DMS153 treated with DMSO at 0.1 percent for 48 hours (cell line): Measurements from ENCODE around the gene C5.
"Not testable (repeated sequence)": the region's sequence is repeated elsewhere in the genome, so short reads cannot be mapped to it uniquely, and the experiment has no call there.

Experiments
- DNase-seq: peaks from one replicate; lab custom pipeline; 2025; ENCODE audit not compliant: unreplicated experiment; lab: John Stamatoyannopoulos, UW

Gene C5

DNA sequence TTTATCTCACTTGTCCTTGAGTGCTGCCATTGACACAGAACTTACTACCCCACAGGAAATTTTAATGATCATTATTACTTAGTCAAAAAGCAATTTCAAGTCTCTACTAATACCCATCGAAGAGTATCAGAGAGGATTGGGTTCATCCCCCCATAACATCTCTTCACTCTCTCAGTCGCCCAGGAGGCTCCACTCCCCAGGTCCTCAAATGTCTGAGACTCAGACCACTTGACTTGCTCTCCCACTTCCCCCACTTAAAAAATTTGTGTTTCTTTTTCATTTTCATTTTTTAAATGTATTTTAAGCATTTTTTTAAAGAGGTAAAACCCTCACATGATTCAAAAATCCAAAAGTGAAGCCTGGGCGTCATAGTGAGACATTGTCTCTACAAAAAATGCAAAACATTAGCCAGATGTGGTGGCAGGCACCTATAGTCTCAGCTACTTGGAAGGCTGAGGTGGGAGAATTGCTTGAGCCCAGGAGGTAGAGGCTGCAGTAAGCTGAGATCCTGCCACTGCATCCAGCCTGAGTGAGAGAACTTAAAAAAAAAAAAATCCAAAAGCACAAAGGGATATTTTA is 66.7 kb downstream of the C5 start:
- no peak for DNase-seq

DNA sequence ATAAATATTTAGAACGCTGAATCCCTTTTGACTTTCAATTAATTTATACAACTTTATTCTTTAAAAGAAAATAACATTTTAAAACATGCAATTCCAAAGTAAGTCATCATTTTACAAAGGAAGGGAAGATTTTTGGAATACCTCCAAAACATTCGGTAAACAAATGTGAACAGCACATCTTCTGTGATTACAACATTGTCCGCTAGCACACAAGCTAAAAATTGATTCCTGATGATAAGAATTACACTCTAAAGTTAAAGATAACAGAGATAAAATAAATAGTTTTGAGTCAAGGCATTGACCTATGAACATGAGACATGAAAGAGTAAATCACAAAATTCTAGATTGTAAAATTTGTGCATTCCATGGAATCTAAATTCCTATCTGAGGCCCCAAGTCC is 67.2 kb downstream of the C5 start:
- no peak for DNase-seq

DNA sequence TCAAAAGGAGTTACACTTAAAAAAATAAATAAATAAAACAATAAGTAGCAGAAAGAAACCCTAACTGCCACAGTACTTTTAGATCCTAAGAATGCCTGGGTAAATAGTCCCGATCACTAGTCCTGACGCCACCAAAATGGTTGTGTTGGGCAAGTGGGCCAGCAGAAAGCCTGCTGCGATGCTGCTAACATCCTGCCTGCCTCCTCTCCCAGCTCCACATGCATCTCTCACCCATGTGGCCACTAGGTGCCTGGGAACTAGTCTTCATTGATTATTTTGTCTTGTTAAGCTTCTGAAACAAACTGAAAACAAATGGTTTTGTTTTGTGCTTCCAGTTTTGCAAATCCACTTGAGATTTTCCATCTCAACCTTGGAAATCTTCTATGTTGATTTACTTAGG is 69.1 kb downstream of the C5 start:
- DNase-seq = no peak

DNA sequence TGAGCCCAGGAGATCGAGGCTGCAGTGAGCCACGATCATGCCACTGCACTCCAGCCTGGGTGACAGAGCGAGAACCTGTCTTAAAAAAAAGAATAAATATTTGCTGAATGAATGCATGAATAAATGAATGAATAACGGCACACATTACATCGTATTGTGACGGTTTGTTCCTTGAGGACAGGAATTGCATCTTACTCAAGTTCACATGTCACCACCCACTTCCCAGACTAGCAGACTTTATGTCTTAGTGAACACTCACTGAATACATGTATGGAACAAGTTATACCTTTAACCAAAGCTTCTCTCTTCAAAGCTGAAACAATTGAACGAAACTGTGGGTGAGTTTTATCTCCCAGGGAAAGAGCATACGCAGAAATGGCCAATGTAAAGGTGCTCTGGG is 70.3 kb downstream of the C5 start:
- no peak for DNase-seq

DNA sequence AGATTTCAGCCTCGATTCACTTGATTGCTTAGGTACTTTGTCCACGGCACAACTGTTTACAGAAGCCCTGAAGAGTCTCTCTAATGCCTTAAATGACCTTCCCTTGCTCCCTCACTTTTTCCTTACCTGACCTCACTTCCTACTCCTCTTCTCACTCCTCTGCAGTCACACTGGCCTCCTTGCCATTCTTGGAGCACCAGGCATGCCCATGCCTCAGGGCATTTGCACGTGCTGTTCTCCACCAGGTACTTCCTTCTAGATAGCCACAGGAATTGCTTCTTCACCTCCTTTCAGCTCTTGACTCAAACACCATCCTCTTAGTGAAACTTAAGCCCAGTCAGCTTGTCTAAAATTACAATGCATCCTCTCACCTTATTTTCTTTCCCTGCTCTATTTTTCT is 71.1 kb downstream of the C5 start:
- DNase-seq = no peak

DNA sequence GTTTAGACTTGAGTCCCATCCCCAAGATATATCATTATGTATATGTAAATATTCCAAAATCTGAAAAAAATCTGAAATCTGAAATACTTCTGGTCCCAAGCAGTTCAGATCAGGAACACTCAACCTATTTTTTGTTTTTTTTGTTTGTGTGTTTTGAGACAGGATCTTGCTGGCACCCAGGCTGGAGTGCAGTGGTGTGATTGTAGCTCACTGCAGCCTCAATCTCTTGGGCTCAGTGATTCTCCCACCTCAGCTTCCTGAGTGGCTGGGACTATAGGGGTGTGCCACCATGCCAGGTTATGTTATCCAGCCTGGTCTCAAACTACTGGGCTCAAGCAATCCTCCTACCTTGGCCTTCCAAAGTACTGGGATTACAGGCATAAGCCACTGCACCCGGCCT is 72.8 kb downstream of the C5 start:
- no peak for DNase-seq

DNA sequence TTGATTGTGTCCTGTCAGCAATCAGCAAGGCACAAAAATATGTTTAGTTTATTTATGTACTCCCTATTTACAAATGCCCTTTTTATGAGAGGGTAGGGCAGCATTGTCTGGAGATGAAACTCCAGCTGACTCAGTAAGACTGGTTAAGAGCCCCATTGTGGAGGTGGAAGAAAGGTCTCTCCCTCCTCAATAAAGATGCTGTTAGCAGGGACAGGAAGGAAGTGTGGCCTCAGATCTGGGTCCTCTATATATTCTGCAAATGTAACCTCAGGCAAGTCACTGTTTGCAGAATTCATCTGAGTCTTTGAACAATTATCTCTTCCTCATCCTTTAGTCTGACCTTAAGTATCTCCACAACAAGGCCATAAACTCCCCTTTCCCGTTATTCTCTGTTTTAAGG is 75.2 kb downstream of the C5 start:
- DNase-seq = no peak

DNA sequence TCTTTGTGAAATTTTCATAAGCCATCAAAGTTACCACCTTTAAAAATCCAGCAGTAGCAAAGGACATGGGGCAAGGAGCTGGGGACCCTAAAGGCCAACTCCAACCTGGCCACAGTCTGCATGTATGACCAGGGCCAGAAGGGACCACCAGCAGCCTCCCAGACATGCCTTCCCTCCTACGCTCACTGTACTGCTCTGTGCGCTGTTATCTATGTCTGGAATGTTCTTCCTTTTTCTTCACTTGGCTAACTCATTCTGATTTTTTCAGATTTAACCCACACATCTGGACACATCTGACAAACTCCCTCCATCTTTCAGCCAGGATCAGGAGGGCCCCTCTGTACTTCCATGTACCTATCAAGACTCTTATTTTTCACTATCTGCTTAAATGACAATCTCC is 75.9 kb downstream of the C5 start:
- no peak for DNase-seq

DNA sequence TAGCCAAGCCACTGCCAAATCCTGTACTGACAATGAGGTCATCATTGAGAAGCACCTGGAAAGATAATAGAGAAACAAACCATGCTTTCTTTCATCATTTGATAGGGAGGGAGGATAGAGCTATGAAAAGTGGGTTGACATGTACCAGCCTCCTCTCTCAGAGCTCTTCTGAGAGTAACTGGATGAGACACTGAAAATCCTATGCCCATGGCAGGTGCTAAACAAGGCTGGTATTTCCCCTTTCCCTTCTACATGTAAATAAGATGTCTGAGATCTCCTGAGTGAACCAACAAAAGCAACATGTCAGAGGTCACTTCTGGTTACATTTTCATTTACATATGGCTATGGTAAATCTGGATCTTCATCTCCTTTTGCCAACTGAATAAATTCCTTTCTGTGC is 78.1 kb downstream of the C5 start:
- no peak for DNase-seq

DNA sequence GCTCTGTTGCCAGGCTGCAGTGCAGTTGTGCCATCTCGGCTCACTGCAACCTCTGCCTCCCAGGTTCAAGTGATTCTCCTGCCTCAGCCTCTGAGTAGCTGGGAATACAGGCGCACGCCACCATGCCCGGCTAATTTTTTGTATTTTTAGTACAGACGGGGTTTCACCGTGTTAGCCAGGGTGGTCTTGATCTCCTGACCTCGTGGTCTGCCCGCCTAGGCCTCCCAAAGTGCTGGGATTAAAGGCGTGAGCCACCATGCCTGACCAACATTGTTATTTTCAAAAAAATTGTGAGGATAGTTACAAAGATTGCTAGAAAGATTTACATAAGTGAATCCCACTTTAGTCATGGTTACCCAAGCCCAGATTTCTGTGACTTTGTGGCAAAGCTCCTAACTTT is 78.6 kb downstream of the C5 start:
- DNase-seq = not testable (repeated sequence)

DNA sequence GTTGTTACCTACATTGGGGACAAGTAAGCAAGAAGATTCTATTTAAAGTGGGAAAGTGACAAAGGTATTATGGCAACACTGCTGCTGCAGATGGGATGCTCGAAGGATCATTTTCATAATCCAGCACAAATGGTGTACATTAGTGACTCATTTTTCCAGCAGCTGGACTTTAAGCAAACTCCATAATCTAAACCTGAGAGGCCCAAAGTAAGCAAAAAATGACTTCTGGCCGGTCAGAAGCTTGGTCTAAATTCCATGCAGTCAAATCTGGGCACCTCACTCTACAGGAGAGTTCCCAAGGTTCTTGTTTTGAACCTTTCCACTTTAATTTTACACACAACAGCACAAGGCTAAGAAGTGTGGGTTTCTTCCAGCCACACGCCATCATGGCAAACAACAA is 79.8 kb downstream of the C5 start:
- no peak for DNase-seq

DNA sequence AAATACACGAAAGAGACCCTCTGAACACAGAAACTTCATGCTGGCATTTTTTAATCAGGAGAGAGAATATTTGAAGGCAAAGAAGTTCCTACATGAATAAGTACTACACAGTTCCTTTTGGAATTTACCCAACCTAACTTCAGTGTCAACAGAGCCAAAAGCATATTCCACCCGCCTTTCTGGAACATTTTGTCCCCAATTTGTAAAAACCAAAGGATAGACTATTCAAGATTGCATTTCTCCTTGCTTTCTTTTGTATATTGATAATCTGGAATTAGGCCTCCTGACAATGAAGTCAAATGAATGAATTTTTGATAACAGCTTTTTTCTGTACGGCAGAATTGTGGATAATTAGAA is 84.1 kb downstream of the C5 start:
- no peak for DNase-seq

DNA sequence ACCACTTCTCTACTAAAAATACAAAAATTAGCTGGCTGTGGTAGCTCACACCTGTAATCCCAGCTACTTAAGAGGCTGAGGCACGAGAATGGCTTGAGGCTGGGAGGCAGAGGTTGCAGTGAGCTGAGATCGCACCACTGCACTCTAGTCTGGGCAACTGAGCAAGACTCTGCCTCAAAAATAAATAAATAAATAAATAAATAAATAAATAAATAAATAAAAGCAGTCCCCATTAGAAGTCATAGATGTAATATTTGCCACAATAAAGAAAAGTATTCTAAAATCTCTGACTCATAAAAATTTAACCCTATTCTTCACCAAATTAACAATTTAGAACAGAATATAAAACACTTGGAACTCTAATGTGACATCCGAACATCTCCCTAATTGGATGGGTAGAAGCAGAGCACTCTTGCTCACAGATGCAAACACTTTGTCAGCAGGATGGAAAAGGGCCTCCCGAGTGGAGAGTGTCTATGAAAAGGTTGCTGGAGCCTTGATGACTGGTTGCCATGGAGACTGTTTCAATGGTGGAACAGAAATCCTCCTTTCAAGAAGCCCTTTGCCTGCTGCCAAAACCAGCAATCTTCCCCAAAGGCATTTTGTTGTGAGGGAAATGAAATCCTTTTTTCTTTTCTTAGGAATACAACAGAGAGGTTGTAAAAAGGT is 84.6 kb downstream of the C5 start:
- peak; percentile 61 for DNase-seq

DNA sequence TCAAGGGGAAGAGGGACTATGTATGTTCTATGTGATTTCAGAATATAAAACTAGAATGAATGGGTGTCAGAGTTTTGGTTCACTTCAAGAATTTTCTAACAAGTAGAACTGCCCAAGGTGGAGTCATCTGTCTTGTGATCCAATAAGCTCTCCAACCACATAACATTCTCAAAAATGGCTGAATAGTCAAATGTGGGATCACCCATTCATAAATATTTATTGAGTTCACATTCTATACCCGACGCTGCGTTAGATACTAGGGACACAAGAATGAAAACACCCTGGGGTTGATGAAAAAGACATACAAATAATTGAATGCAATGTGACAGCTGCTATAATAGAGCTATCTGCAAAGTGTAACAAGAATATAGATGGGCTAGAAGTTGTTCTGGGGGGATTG is 88.1 kb downstream of the C5 start:
- no peak for DNase-seq

DNA sequence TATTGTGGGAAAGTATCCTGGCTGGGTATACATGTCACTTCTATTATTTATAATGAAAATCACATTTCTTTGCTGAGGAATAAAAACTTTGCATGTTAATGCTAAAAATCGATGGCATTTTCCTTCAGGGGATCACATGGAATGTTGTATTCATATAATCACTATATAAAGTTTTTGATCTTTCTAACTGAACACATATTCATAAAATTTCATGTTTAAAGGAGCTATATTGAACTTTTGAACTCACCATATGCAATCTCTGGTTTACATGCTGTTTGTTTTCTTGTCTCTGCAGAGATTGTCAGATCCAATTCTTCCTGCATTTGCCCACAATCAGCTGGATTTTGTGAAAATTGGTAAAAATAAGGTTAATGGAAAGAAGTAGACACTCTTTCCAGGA is 90.1 kb downstream of the C5 start:
- no peak for DNase-seq

DNA sequence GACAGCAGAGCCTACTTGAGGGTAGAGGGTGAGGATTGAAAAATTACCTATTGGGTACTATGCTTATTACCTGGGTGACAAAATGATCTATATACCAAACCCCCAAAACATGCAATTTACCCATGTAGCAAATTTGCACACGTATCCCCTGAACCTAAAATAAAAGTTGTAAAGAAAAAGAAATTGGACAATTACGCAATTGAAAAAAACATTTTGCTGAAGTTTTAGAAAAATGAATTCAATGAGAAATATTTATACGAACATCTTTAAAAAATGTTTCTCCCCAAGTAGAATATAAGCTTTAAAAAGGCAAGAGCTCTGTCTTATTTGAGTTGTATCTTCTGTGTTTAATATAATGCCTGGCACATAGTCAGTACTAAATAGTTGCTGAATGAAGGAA is 93.2 kb downstream of the C5 start:
- no peak for DNase-seq

DNA sequence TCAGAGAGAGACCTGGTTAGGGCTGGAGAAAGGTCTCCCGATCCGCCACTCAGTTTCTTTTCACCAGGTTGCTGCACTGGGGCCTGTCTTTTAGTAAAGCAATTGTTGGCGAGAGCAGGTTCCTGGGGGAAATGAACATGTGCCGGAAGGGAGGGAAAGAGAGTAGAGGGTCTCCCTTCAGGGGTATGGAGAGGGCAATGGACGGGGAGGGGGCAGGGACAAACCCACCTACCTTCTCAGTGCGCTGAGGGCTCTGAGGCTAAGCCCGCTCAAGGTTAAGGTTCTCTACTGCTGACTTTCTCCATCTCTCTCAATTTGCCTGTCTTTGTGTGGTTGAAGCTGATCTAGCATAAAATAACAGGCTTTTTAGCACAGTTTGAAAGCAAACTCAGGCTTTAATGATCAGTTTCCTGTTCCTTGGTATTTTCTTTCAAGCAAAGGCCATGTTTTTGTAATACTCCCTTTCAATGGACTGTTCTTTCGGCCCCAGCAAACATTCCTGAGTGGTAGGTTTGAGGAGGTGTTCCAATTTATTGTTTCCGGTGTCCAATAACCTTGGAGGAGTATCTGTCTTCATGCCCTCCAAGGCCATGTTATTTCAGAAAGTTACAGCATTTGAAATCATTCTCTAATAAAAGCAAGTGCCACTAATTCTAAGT is 98.0 kb downstream of the C5 start:
- DNase-seq = no peak

DNA sequence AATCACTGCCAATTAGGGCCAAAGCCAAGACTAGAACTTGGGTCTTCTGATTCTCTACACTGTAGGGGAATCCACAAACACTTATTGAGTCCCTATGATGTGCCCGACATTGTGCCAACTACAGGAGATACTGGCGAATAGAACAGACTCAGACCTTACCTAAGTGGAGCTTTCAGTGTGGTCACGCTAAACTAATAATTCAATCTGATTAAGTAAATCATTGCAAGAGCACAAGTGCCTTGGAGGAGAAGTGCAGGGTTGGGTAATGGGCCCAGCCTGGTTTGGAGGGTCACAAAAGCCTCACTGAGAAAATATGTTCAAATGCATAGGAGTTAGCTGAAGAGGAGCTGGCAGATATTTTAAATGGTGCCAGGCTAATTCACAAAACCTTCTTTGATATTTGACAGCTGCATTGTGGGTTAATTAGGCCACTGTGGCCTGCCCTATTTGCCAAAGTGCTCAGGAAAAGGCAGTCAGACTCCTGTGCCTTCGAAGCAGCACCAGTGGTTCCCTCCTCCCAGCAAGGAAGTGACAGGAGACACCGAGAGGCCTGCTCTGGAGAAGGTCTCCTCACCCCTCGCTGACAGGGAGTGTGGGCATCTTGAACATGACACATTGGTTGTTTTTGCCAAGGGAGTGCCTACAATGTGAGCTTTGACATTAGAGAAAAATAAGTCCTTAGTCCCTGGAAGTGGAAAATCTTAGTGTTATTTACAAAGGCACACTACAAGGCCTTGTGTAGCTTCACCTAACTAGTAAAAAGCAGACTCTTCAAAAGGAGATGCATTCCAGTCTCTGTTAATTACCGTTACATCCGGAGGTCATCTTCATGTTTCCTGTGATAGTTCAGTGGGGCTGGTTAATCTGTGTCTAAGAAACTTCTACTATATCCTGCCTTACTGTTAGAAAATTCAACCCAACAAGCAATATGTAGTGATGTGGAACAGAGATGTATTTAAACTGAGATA is 99.4 kb downstream of the C5 start:
- no peak for DNase-seq

DNA sequence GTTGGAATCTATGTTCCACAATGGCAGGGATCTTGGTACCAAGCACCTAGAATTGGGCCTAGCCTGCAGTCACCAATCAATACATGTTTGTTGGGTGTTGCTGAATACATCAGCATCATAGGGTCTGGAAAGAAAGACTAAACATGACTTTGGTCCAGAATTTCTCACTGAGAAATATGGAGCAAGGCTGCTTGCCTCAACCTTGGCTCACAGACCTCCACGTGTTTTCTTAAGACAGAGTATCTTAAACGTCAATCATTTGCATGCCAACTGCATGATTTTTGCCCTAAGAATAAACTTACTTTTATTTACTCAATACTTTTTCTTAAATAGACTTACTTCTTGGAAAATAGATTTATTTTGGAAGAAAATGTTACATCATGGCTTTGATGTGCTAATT is 100.8 kb downstream of the C5 start:
- no peak for DNase-seq

DNA sequence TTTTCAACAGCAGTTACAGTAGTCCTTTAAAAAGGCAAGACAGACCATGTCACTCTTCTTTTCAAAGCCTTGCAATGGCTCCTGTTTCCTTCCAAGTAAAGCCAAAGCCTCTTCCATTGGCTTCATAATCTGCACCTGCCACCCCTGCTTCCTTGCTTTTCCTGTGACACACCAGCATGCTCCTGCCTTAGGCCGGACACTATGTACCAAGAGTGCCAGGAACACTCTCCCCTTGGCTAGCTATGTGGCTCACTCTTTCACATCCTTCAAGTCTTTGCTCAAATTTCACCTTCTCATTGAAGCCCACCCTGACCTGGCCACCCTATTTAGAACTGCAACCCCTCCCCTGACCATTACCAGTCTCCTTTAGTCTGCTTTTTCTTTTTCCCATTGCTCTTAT is 101.3 kb downstream of the C5 start:
- no peak for DNase-seq

DNA sequence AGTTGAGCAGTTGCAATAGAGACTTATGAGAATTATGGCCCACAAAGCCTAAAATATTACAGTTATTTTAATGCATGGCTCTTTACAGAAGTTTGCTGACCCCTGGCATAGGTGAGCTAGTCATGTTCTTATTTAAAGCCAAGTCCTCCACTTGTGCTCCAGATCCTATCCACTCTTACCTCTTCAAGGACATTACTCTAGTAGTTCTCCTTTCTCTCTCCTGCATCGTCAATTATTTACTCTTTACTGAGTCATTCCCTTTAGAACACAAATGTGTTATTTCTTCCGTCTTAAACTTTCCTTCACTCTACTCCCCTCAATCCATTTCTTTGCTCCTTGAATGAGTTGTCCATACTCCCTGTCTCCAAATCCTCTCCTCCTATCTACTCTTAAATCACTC is 102.9 kb downstream of the C5 start:
- DNase-seq = no peak

DNA sequence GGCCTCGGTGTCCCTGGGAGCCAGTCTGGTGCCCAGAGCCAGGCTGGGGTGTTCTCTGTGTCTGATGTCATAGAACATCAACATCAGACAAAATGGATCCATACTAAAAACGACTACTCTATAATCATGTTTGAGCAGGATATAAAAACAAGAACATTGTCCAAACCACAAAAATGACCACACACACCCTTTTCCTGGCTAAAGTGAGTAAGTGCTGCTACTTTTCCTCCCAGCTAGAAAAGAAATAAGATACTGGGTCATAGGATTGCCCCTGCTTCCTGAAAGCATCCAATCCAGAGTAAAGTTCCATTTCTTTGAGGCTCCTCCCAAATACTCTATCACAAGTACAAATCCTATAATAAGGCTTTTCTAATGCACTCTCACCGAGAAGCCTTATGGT is 103.8 kb downstream of the C5 start:
- DNase-seq = no peak
